ENCODE results near the gene EGFR.

Gene EGFR

DNA sequence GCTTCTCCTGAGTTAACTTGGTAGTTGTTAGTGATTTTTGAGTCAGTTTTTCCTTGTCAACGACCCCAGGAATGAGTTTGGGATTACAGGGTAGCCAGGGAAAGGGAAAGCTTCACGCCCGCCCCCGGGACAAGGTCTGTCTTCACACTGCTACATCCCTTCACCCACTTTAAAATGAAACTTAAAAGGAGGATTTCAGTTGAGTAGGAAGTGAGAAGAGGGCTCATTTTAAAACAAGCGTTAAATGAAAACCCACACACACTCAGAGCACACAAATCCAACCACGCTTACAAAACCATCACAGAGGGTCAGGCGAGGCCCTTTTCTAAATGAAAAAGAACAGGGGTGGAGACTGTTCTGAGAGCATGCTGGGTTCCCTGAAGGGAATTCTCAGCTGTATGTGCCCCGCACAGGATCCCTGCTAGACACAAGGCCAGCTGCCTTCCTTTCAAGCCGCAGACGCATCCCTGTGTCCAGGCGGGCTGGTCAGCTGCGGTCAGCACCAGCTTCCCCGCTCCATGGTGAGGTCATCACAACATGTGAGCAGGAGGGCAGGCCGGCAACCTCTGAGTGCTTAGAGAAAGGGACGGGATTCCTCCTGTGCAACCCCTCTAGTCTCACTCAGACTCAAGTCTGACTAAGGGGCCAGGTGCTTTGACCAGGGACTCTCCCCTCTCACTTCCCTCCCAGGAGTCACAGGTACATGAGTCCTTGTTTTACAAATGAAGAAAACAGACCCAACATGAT lies 111.8 kb downstream of the EGFR start:
- no peak for DNase-seq

DNA sequence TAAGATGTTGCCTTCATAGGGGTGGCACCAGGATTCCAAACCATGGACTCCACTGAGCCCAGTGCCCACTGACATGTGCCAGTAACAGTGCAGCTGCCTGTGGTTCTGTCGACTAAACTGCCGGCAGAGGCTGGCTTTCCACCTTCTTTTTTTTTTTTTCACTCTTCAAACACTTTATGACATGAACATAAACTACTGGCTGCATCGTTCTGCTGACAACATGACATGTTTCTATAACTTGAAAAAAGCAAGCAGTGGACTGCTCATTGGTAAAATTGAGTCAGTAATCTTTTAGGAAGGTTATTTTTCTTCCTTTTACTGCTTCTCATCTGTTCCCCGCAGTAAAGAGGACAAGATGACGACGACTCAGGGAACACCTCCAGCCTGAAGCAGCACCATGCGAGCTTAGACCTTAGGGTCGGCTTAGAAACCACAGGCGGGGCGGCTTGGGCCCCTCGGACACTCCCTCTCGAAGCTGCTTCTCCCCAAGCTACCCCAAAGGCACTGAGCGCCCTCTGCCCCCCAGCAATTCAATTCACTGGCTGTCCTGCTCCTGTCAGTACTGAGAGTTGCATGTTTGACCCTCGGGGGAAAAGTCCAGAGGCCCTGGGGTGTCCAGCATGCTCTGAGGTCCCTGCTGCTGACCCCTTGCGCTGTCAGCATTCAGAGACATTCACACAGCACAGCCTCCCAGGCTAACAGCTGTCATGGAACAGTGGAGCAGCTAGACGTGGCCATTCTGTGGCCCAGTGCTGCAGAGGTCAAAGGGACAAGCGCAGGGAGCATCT lies 112.5 kb downstream of the EGFR start:
- DNase-seq = no peak

DNA sequence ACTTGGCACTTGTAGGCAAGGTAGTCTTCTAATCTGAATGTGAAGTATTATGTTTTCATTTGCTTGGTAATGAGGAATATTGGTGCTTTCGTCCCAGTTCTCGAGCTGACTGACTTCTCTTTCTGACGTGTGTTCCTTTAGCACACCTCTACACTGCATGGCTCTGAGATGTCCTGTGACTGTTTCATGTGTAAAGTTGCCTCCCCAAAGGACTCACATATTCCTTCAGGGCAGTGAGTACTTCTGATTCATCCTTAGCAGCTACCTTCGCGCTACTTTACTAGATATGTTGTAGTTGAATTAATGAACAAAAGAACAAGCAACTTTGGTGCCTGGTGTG lies 113.7 kb downstream of the EGFR start:
- no peak for DNase-seq

DNA sequence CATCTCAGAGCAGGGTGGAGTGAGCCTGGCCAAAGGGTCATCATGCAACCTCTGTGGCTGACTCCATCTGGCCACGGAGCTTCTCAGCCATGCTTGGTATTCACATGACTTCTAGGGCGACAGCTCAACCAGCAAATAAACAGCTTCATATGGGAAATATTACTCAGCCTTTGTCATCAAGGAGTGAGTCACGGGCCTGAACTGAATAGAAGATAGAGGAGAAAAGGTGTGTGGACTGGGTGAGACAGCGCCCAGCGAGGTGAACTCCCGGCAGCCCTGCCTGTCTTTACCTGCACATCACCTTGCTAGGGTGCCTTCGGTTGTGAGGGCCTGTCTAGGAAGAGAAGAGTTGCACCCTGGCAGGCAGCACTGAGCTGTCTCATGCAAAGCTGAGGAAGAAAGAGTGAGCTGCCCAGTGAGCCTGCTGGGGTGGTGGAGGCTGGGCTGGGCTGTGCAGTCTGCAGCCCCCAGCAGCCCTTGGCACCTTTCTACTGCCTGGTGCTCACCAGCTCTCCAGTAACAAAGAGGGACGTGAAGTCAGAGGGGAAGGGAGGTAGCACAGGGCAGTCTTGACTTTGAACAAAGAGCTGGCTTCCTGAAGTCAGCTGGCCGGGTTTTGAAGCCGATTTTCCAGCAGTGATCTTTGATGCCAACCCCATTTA lies 114.2 kb downstream of the EGFR start:
- DNase-seq = no peak

DNA sequence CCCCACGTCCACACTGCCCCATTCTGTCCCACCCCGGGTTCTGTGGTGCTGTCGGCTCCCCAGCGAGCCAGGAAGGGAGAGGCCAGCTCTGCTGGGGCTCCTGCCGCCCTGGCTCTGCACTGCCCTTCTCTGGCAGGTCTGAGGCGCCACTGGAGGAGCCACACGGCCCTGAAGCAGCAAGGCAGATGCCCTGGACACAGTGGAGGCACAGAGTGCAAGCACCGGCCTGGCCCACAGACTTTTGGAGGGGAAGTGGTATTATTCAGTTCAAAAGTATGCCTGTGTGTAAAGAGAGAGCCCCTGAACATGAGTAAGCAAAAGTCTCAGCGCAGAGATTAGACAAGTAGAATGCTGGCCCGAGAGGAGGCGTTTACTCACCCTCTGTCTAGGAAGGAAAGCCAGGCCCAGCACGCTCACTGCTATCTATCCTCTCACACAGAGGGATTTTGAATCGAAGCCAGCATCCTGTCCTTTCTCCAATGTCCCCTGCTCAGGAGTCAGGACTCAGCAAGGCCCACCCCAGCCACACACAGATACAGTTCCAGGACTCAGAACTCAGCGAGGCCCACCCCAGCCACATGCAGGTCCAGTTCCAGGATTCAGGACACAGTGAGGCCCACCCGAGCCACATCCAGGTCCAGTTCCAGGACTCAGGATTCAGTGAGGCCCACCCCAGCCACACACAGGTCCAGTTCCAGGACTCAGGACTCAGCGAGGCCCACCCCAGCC lies 115.0 kb downstream of the EGFR start:
- no peak for DNase-seq

DNA sequence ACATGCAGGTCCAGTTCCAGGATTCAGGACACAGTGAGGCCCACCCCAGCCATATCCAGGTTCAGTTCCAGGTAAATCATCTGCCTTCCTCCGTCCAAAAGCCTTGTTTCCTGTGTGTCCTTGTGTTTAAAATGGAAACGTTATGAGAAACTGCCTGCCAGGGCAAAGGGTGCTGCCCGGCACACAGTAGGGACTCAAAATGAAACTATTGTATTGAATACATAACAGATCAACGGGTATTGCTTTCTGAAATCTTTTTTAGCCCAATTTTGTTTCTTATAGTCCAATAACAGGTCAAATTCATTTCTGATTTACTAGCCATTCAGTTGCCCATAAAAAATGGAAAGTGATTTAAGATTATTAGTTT lies 115.5 kb downstream of the EGFR start:
- DNase-seq = no peak

DNA sequence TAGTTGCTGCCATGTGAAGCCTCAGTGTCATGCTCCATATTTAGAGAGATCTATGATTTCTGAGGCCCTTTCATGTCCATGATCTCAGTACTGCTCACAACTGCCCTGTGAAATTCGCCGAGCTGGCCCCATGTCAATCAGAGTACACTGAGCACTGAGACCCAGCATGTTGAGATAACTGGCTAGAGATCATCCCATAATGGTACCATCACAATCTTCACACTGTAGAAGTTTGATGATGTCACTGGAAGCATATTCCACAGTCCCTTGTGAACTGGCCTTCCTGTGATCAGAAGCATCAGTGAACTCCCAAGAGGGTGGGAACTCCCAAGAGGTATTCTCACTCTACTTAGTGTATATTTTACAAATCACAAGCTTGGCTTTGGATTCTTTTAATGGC lies 116.0 kb downstream of the EGFR start:
- DNase-seq = no peak

DNA sequence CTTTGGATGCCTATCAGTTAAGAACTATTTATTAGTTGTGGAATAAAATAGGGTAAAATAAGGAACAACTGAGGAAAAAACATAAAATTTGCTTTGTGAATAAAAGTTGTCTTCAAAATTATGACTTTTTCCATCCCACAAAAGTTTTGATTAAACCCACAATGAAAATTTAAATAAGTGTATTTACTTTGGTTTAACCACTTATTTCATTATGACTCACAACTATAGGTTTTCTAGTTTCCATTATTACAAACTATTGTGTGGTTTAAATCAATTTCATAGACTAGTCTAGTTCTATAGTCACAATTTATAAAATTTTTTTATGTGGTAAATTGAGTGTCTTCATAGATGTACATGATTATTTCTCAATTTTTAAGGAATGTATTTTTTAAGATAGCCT lies 116.6 kb downstream of the EGFR start:
- DNase-seq = no peak

DNA sequence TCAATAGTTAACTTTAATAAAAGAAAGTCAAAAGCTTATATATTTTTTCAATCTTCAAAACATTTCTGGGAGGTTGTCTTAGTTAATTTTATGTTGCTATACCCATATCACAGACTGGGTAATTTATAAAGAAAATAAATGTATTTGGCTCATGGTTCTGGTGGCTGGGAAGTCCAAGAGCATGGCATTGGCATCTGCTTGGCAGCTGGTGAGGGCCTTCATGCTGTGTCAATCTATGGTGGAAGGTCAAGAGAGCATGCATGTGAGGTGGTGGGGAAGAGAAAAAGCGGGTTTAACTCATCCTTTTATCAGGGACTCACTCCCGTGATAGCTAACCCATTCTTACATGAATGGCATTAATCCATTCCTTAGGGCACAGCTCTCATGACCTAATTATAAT lies 119.8 kb downstream of the EGFR start:
- DNase-seq = no peak

DNA sequence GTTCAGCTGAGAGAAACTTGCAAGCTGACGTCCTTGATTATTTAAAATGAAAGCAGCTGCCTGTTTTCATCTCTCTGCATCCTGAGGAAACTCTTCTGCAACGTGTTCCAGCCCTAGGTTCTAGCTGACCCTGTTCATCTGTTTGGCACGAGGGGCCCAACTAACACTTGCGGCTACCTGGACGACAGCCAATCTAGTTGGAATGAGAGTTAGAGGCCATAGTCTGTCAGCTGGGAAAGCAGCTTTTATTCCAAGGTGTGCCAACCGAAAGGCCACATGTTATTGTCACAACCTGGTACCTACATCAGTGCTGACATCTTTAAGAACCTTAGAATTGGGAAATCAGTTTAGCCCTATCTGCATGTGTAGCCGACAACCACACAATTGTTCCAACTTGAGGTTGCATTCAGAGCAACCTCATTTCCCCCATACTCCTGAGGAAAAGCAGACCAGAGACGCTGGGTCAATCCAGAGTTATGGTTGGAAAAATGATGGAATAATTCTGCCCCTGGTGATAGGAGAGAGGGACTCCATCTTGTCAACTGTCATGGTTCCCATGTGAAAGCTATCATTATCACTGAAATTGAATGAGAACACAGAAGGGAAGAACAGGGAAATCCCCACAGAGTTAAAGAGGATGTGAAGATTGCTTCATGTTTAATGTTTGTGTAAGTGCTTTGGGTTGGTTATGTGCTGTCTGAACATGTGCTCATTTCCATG lies 121.6 kb downstream of the EGFR start:
- no peak for DNase-seq

DNA sequence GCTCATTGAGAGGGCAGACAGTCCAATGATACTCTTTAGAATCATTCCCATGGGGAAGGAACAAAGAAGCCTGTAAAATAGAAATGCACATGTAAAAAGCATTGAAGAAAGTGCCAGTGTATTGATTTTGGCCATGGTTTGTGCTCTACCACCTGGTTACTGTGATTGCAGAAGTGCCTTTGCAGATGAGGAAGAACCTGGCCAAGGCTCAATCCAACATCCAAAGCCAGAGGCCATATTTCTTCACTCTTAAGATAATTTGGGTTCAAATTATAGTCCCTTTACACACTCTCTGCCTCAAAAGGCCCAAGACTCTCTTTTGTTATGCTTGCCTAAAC lies 122.1 kb downstream of the EGFR start:
- DNase-seq = no peak

DNA sequence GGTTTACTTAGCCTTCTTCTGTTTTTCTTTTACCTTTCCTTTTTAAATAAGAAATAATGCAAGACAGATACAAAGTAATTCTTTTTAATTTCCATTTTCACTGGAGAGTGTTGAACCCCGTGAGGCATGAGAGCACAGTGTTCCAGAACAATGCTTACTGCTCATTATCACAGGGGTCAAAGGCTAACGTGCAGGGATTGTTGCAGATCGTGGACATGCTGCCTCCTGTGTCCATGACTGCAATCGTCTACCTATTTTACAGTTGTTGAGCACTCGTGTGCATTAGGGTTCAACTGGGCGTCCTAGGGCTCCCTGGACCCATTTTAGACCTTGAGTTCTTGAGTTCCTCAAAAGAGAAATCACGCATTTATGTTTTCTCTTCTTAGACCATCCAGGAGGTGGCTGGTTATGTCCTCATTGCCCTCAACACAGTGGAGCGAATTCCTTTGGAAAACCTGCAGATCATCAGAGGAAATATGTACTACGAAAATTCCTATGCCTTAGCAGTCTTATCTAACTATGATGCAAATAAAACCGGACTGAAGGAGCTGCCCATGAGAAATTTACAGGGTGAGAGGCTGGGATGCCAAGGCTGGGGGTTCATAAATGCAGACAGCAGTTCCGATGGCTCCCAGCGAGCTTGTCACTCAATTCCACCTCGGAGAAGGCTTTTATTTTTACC lies 124.2 kb downstream of the EGFR start:
- no peak for DNase-seq

DNA sequence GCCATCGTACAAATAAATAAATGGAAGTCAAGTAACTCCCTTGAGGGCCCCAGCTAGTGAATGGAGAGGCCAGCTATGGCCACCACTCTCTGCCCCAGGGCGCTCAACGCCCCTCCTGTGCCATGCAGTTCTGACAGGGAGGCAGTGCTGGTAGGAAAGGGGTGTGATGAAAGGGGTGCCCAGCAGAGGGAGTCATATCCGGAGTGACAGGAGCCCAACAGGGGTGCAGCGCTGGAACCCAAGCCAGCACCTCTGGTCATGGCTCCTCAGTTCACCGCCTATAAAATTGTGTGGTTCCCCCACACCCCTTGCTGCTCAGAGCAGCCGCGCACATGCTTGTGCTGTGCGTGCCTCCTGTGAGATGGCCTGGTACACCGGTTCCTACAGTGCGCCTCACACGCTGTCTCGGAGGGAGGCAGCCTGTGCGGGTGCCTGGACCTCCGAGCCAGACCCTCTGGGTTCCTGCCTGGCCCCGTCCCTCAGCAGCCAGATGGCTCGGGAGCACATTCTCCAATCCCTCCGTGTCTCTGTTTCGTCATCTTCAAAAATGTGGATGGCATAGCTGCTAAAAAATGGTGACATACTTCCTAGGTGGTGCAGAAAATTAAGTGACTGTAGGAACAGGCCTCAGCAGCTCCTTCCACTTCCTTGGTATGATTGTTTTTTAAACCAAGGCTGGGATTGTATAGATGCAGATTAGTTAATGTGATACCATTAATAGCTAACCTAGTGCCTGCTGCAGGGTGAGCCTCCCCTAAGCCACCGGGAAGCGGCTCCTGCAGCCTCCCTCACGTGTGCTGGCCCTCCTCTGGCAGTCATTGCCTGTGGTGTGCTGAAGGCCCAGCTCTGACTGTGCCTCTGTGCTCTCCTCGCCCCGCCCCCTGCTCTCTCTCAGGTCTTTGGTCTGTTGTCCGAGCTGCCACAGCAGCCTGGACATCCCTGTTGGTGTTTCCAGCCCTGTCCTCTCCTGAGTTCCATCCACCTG lies 125.8 kb downstream of the EGFR start:
- no peak for DNase-seq

DNA sequence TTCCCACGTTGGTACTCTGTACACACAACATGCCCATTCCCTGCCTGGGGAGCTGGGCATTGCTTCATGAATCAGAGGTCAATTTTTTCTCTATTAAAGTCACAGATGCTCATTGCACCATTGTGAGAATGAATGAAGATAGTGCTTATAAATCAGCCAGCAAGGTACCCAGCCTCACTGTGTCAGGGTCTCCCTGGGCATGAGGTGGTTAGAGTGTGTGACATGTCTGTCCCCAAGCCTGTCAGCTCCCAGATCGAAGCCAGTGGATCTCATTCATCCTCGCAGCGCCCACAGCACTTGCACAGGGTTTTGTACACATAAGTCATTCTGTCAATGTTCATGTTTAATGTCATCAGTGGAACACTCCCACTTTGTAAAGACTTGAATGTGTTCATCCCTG lies 126.8 kb downstream of the EGFR start:
- no peak for DNase-seq

DNA sequence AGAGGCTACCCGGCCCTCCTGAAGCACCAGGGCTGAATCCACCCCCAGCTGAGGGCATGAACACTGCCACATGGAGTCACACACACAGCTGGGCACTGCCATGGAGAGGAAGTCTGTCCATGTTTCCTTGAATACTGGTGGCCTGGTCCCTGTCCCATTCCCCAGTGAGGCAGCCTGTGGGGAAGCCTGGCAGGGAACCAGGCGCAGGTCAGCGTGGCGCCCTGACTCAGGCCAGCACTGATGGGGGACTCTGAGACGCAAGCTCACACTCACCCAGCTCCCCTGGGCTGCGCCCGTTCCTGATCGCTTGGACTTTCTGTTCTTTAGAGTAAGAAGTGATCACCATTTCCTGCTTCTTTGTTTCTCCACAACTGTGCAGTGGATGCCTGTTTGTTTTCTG lies 128.3 kb downstream of the EGFR start:
- no peak for DNase-seq

DNA sequence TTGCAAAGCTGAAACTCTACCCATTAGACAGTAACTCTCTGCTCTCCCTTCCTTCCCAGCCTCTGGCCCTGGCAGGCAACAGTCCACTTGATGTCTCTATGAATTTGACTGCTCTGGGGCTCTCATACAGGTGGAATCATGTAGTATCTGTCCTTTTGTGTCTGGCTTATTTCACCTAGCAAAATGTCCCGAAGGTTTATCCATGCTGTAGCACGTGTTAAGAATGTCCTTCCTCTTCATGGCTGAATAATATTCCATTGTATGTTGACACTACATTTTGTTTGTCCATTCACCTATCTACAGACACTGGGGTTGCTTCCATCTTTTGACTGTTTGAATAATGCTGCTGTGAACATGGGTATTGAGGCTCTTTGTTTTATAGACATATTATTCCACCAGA lies 128.9 kb downstream of the EGFR start:
- no peak for DNase-seq

DNA sequence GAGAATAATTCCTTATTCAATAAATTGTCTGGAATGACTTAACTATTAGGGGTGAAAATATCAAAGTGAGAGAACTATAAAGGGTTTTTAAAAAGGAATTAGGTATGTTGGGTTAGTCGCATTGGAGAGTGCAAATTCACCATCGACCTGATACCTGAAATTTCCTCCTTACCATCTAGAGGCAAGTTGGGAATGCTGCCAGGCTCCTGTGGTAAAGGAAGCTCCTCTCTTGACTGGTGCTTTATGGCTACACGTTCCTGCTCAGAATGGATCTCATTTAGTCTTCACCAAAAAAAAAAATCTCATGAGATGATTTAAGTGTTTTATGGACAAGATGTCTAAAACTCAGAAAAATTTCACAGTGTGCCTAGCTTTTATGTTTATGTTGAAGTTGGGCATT lies 129.8 kb downstream of the EGFR start:
- no peak for DNase-seq

DNA sequence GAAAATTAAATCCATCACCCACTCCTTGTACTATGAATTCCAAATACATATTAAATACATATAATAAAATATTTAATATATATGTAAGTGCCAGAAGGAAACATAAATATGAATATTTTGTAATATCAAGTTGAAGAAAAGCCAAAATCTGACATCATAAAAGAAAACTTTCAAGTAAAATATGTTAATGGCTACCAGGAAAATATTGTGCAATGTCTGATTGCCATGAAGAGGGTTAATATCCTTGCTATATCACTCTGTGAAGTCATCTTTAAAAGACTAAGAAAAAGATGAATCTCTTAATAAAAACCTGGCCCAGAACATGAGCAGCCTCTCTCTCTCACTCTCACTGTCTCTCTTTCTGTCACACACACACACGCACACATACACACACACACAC lies 130.2 kb downstream of the EGFR start:
- no peak for DNase-seq

DNA sequence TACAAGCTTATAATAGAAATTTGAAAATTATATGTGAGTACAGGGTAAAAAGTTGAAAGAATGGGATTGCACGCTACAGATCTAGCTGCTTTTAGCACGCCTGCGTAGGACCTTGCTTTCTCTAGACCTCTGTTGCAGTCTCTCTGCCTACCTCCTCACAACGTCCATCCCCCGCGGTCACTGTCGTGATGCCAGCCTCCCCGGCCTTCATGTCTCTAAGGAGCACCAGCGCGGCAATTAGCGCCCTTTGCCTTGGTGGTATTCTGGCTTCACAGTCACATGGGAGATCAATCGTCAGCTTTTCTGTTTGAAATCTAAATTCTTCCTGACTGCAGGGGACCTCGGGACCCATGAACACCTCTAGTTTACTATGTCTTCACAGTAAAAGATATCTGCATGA lies 131.3 kb downstream of the EGFR start:
- no peak for DNase-seq

DNA sequence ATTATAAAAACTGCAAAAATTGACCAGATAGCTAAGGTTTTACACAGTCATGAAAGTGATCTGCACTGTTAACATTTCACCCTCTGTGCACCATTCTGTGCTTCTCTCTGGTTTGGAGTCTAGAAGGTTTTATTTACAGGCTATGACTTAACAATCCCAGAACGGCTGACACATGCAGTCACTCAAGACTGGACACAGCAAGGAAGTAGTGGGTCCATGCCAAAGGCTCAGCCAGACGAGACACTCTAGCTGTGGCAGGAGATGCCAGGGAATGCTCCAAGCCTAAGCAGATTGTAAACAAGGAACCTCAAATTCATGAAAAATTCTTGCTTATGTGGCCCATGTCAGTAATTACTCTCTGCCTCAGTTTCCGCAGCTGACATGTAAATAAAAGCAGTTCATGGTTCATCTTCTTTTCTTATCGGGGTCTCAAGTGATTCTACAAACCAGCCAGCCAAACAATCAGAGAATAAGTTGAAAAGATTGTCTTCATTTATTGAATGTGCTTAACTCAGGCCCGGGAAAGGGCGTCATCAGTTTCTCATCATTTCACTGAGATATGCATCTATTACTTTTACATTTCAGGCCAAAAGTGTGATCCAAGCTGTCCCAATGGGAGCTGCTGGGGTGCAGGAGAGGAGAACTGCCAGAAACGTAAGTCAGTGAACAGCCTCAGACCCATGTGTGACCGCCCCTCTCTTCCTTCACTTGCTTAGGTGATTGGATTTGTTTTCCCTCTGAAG lies 132.1 kb downstream of the EGFR start:
- DNase-seq = no peak
